H1 (cell line): ENCODE results near the gene CROCC2. TPM values are rescaled to one million over a fixed set of nuclear protein-coding genes. Genes with fewer than 3 reads are reported as not detected.

Source experiments
- CTCF ChIA-PET: fragments of 300-600 bp; sonication (Branson Sonifier 250); formaldehyde crosslinking; loops from one replicate; lab custom pipeline; 2021; ENCODE audit not compliant: partially characterized antibody; lab: Charles Lee
- POLR2A ChIA-PET: fragments of 300-600 bp; sonication (Branson Sonifier 250); formaldehyde crosslinking; loops from one replicate; lab custom pipeline; 2021; ENCODE audit warnings: inconsistent platforms; ENCODE audit not compliant: partially characterized antibody; lab: Charles Lee
- DNase-seq, 2 experiments: peaks; one replicate each; pipeline versions ENCODE4 v3.0.0 to v3.0.0-alpha.2; 2010 to 2022; ENCODE audit warnings: low spot score in 2 of 2, low read depth in 1 of 2, mixed read lengths in 1 of 2
- FAIRE-seq: peaks from 2 replicates; lab custom pipeline; 2011; peaks lifted over from hg19 to GRCh38; lab: Jason Lieb, UNC
- H2AFZ ChIP-seq: 2 replicates; pipeline ENCODE4 v1.8.1; 2012; ENCODE audit warnings: low read length, inconsistent platforms
- H2AK5ac ChIP-seq: 2 replicates; pipeline ENCODE4 v1.6.1; 2013; ENCODE audit warnings: low read depth, low read length
- H2BK120ac ChIP-seq: replicated peaks from 2 replicates; pipeline ENCODE3; 2013; ENCODE audit warnings: low read depth, low read length, inconsistent platforms
- H2BK12ac ChIP-seq: 2 replicates; pipeline ENCODE4 v1.6.1; 2013; ENCODE audit warnings: low read depth, low read length
- H2BK15ac ChIP-seq: 2 replicates; pipeline ENCODE4 v1.6.1; 2013; ENCODE audit warnings: low read length
- H2BK20ac ChIP-seq: 2 replicates; pipeline ENCODE4 v1.6.1; 2013; ENCODE audit warnings: low read length
- H2BK5ac ChIP-seq: 2 replicates; pipeline ENCODE4 v1.6.1; 2013; ENCODE audit warnings: low read depth, low read length
- H3K14ac ChIP-seq: 2 replicates; pipeline ENCODE4 v1.6.1; 2013; ENCODE audit warnings: inconsistent platforms; ENCODE audit not compliant: insufficient read length
- H3K18ac ChIP-seq: 2 replicates; pipeline ENCODE4 v1.6.1; 2013; ENCODE audit warnings: low read length; ENCODE audit errors: extremely low read depth
- H3K23ac ChIP-seq: 2 replicates; pipeline ENCODE4 v1.6.1; 2013; ENCODE audit warnings: inconsistent platforms; ENCODE audit not compliant: insufficient read length
- H3K23me2 ChIP-seq: 2 replicates; pipeline ENCODE4 v1.6.1; 2013; ENCODE audit warnings: low read depth, low read length
- H3K27ac ChIP-seq: 2 replicates; pipeline ENCODE4 v1.6.1; 2011; ENCODE audit warnings: low read depth, low read length, inconsistent platforms
- H3K27me3 ChIP-seq, 4 experiments: replicated peaks in 1 of 4; 1 replicate in 1 of 4; 2 replicates in 3 of 4; pipeline versions ENCODE4 v1.6.1 to v1.8.1; 2011 to 2013; ENCODE audit warnings: low read length in 3 of 4, mild to moderate bottlenecking in 3 of 4, inconsistent platforms in 2 of 4, mixed read lengths in 2 of 4, moderate library complexity in 1 of 4; ENCODE audit not compliant: control insufficient read depth in 3 of 4, insufficient read depth in 3 of 4; ENCODE audit errors: extremely low read depth in 1 of 4
- H3K36me3 ChIP-seq, 4 experiments: 2 replicates each; pipeline versions ENCODE4 v1.6.1 to v1.8.1; 2011 to 2013; ENCODE audit warnings: mild to moderate bottlenecking in 4 of 4, low read length in 3 of 4, moderate library complexity in 2 of 4, control low read depth in 1 of 4, inconsistent platforms in 1 of 4; ENCODE audit not compliant: insufficient read depth in 4 of 4, control insufficient read depth in 2 of 4
- H3K4ac ChIP-seq: replicated peaks from 2 replicates; pipeline ENCODE3; 2013; ENCODE audit warnings: low read length, low read depth, mixed read lengths, inconsistent platforms; ENCODE audit not compliant: insufficient read length
- H3K4me1 ChIP-seq, 4 experiments: replicated peaks in 1 of 4; 1 replicate in 1 of 4; 2 replicates in 3 of 4; pipeline versions ENCODE4 v1.6.1 to v1.8.1; 2011 to 2013; ENCODE audit warnings: low read length in 3 of 4, inconsistent platforms in 2 of 4, mixed read lengths in 1 of 4; ENCODE audit not compliant: insufficient read depth in 4 of 4, control insufficient read depth in 3 of 4
- H3K4me2 ChIP-seq, 2 experiments: 2 replicates each; pipeline versions ENCODE4 v1.6.1 to v1.8.1; 2011 to 2013; ENCODE audit warnings: low read depth in 2 of 2, low read length in 2 of 2, control low read depth in 1 of 2, inconsistent platforms in 1 of 2, mild to moderate bottlenecking in 1 of 2; ENCODE audit not compliant: insufficient read depth in 1 of 2
- H3K4me3 ChIP-seq, 4 experiments: fragments of 200-600, 300-600 bp in 1 of 4; sonication (generic), shearing (Covaris generic), sonication (Bioruptor Twin) in 1 of 4; 2 replicates each; pipeline versions ENCODE4 v1.5.1 to v1.8.1; 2011 to 2016; ENCODE audit warnings: low read length in 4 of 4, low read depth in 3 of 4, control low read depth in 2 of 4, inconsistent platforms in 2 of 4, mild to moderate bottlenecking in 2 of 4, mixed read lengths in 1 of 4, moderate library complexity in 1 of 4; ENCODE audit not compliant: insufficient read depth in 2 of 4; ENCODE audit errors: extremely low read depth in 1 of 4
- H3K56ac ChIP-seq: replicated peaks from 2 replicates; pipeline ENCODE3; 2013; ENCODE audit warnings: low read depth, mild to moderate bottlenecking, mixed read lengths, low read length, inconsistent platforms; ENCODE audit not compliant: insufficient read length
- H3K79me1 ChIP-seq: 2 replicates; pipeline ENCODE4 v1.6.1; 2013; ENCODE audit warnings: low read depth, low read length, control low read depth
- H3K79me2 ChIP-seq, 2 experiments: 2 replicates each; pipeline versions ENCODE4 v1.6.1 to v1.8.1; 2012 to 2013; ENCODE audit warnings: low read length in 2 of 2, mild to moderate bottlenecking in 2 of 2, inconsistent platforms in 1 of 2; ENCODE audit not compliant: insufficient read depth in 2 of 2, control insufficient read depth in 1 of 2
- H3K9ac ChIP-seq, 4 experiments: replicated peaks in 1 of 4; 1 replicate in 1 of 4; 2 replicates in 3 of 4; pipeline versions ENCODE4 v1.6.1 to v1.8.1; 2011 to 2013; ENCODE audit warnings: low read depth in 3 of 4, low read length in 3 of 4, control low read depth in 2 of 4, mild to moderate bottlenecking in 2 of 4, moderate library complexity in 2 of 4, inconsistent platforms in 1 of 4; ENCODE audit errors: extremely low read depth in 1 of 4
- H3K9me3 ChIP-seq, 2 experiments: 2 replicates each; pipeline versions ENCODE4 v1.6.1 to v1.8.1; 2012 to 2013; ENCODE audit warnings: mild to moderate bottlenecking in 2 of 2, moderate library complexity in 2 of 2, control low read depth in 1 of 2, inconsistent platforms in 1 of 2, low read depth in 1 of 2, low read length in 1 of 2, mixed read lengths in 1 of 2; ENCODE audit not compliant: insufficient read depth in 2 of 2
- H4K20me1 ChIP-seq, 2 experiments: replicated peaks in 1 of 2; 2 replicates each; pipeline versions ENCODE3 to v1.8.1; 2011 to 2013; ENCODE audit warnings: inconsistent platforms in 2 of 2, low read length in 2 of 2, mild to moderate bottlenecking in 1 of 2; ENCODE audit not compliant: insufficient read depth in 2 of 2, control insufficient read depth in 1 of 2
- H4K5ac ChIP-seq: 2 replicates; pipeline ENCODE4 v1.6.1; 2013; ENCODE audit warnings: low read length, low read depth, mixed read lengths, inconsistent platforms; ENCODE audit not compliant: insufficient read length
- H4K8ac ChIP-seq: 2 replicates; pipeline ENCODE4 v1.8.0; 2013; ENCODE audit warnings: mild to moderate bottlenecking, moderate library complexity, low read length, inconsistent platforms; ENCODE audit not compliant: insufficient read depth; ENCODE audit errors: extremely low read depth
- H4K91ac ChIP-seq: replicated peaks from 2 replicates; pipeline ENCODE3; 2013; ENCODE audit warnings: low read length, mixed read lengths, inconsistent platforms; ENCODE audit not compliant: insufficient read length
- NANOG ChIP-seq: IDR thresholded peaks from 2 replicates; pipeline ENCODE4 v1.6.1; 2011; ENCODE audit warnings: low read length, low read depth, mild to moderate bottlenecking, inconsistent platforms; ENCODE audit not compliant: insufficient read depth, poor library complexity, severe bottlenecking
- RNF2 ChIP-seq: fragments of 200-900, 300-1000 bp; sonication (generic); IDR thresholded peaks from 2 replicates; pipeline ENCODE4 v1.7.1; 2016; ENCODE audit warnings: borderline replicate concordance, low read depth, mild to moderate bottlenecking, antibody characterized with exemption, low read length; ENCODE audit not compliant: poor library complexity, severe bottlenecking; ENCODE audit errors: missing control alignments
- SIRT6 ChIP-seq: IDR thresholded peaks from one replicate; pipeline ENCODE4 v1.7.1; 2012; ENCODE audit warnings: low read length, inconsistent platforms
- WGBS, 2 experiments: shearing (Covaris generic) in 1 of 2; methylation state at CpG; one replicate each; pipeline versions ENCODE4 v1.1.6 to v1.1.7; 2013 to 2015; ENCODE audit warnings: low lambda C conversion rate in 2 of 2, mixed read lengths in 2 of 2, inconsistent platforms in 1 of 2, low coverage in 1 of 2, missing lambda C conversion rate in 1 of 2; ENCODE audit not compliant: insufficient replicate concordance in 2 of 2, insufficient coverage in 1 of 2, insufficient read length in 1 of 2; ENCODE audit errors: extremely low coverage in 1 of 2, missing lambda C conversion rate in 1 of 2; 5-methylcytosine and 5-hydroxymethylcytosine counted together
- polyA plus RNA-seq, 7 experiments: library from polyadenylated mRNA; depleted of rRNA in 3 of 7; stranded (reverse) in 5 of 7; unstranded in 2 of 7; fragments of >200 nt in 5 of 7; fragments of 200-250 nt in 2 of 7; gene quantifications; 1 replicate in 5 of 7; 2 replicates in 1 of 7; 4 replicates in 1 of 7; pipeline versions ENCODE4 v1.2.1 to v1.2.3, GENCODE V29; 2011 to 2013; ENCODE audit warnings: missing spikeins in 2 of 7, mixed read lengths in 2 of 7
- total RNA-seq: library from RNA; stranded (reverse); fragmentation: NEBNext Ultra II Directional; extraction: Animal tissue kit (Norgen Biotek cat#: 25700); gene quantifications from 2 replicates; pipeline ENCODE4 v1.2.1, GENCODE V29; 2021

CROCC2 gene
- total and polyA plus RNA-seq, 2 of the 8 experiments (the other 6 are each of a cell fraction or from before 2014, with no cell fraction given), result not detected

GRCh38 chr2:240997141-240997855 is 91.2 kb downstream of the CROCC2 start:
- H4K8ac ChIP-seq, result no peak overlapping the region; the same call in 1 of the 2 replicates
- peaks cover 4% of the 10 kb centered on the region; the same call in 1 of the 2 replicates for H3K23me2 ChIP-seq
- H3K27ac ChIP-seq, result no peak overlapping the region
- H3K79me2 ChIP-seq, result no peaks in the 10 kb centered on the region
- no peak for FAIRE-seq
- no peak overlapping the region for H2AK5ac ChIP-seq
- H2BK5ac ChIP-seq, result no peak overlapping the region
- no peak overlapping the region for H3K56ac ChIP-seq
- 90% methylated on average over 16 of the region's 16 CpGs; no CpG with 5 or more reads in 1 of the 2 experiments for WGBS, 2 experiments
- H3K4ac ChIP-seq, result no peak overlapping the region
- peak overlapping the region; percentile 56 to 80; a peak in 3 of 4 replicates for H3K4me2 ChIP-seq
- DNase-seq, result peak in 1 of 2 experiments; percentile 36
- H3K9ac ChIP-seq, result no peak overlapping the region
- H4K5ac ChIP-seq, result no peak overlapping the region
- TF ChIP-seq NANOG, result no peak
- no peak for TF ChIP-seq SIRT6
- no peak for TF ChIP-seq RNF2
- no peak overlapping the region for H4K91ac ChIP-seq
- H4K20me1 ChIP-seq, result peaks cover 0 to 7% of the 10 kb centered on the region in 2 experiments
- H3K4me3 ChIP-seq, result peak overlapping the region in 1 of 4 experiments; percentile 79; a peak in 1 of 8 replicates
- H3K9me3 ChIP-seq, result no peaks in the 10 kb centered on the region
- H2BK120ac ChIP-seq, result no peak overlapping the region
- CTCF ChIA-PET, result no interaction called here
- H2BK15ac ChIP-seq, result no peak overlapping the region
- H3K23ac ChIP-seq, result no peak overlapping the region
- H3K14ac ChIP-seq, result no peak overlapping the region
- POLR2A ChIA-PET, result no interaction called here
- H2AFZ ChIP-seq, result no peak overlapping the region
- peaks cover 5 to 27% (median 15%) of the 10 kb centered on the region in 4 experiments for H3K27me3 ChIP-seq
- no peak overlapping the region for H2BK12ac ChIP-seq
- no peaks in the 10 kb centered on the region for H3K36me3 ChIP-seq
- peaks cover 0 to 6% (median 2%) of the 10 kb centered on the region in 4 experiments; a peak in 3 of 7 replicates for H3K4me1 ChIP-seq
- H3K18ac ChIP-seq, result no peak overlapping the region
- H3K79me1 ChIP-seq, result no peaks in the 10 kb centered on the region
- no peak overlapping the region for H2BK20ac ChIP-seq
